K562 (cell line): ENCODE data around the gene MACF1. TPM values are rescaled to one million over a fixed set of nuclear protein-coding genes. Genes with fewer than 3 reads are reported as not detected.

Experiments used
- ETV5 ChIP-seq: sonication (generic); formaldehyde crosslinking; IDR thresholded peaks from 2 replicates; pipeline ENCODE4 v1.4.0; 2020; ENCODE audit warnings: low read depth, mild to moderate bottlenecking, missing genetic modification reagents
- FOXK2 ChIP-seq, 2 experiments: fragments of 450-650 bp; IDR thresholded peaks in 1 of 2; conservative IDR thresholded peaks in 1 of 2; 2 replicates each; pipeline ENCODE4 v1.6.1; 2016; ENCODE audit warnings: low read depth in 2 of 2, mild to moderate bottlenecking in 1 of 2
- NBN ChIP-seq: fragments of 450-650 bp; IDR thresholded peaks from 2 replicates; pipeline ENCODE4 v1.6.1; 2016; ENCODE audit warnings: low read depth, mild to moderate bottlenecking
- NCOA6 ChIP-seq: fragments of 450-650 bp; IDR thresholded peaks from 2 replicates; pipeline ENCODE4 v1.6.1; 2017; ENCODE audit warnings: mild to moderate bottlenecking
- NUFIP1 ChIP-seq: fragments of 450-650 bp; IDR thresholded peaks from 2 replicates; pipeline ENCODE4 v1.6.1; 2018; ENCODE audit not compliant: partially characterized antibody
- RCOR1 ChIP-seq, 2 experiments: IDR thresholded peaks; 2 replicates each; pipeline ENCODE4 v1.6.1; 2012; ENCODE audit warnings: low read depth in 2 of 2, low read length in 2 of 2, borderline replicate concordance in 1 of 2, improper control_type of control experiment in 1 of 2
- SAP30 ChIP-seq: fragments of 200-600 bp; sonication (generic); IDR thresholded peaks from 2 replicates; pipeline ENCODE4 v1.6.1; 2012; ENCODE audit warnings: borderline replicate concordance, low read depth, mild to moderate bottlenecking, moderate library complexity, low read length, control low read depth, inconsistent platforms; ENCODE audit not compliant: insufficient read depth, poor library complexity, severe bottlenecking
- SIN3B ChIP-seq: fragments of 450-650 bp; IDR thresholded peaks from 2 replicates; pipeline ENCODE4 v1.6.1; 2017; ENCODE audit warnings: low read depth, mild to moderate bottlenecking, moderate library complexity
- ZFX ChIP-seq: sonication (generic); formaldehyde crosslinking; IDR thresholded peaks from 2 replicates; pipeline ENCODE4 v1.8.0; 2022; ENCODE audit warnings: mild to moderate bottlenecking, missing genetic modification reagents, moderate library complexity
- polyA plus RNA-seq, 8 experiments: library from polyadenylated mRNA; depleted of rRNA in 4 of 8; stranded (reverse) in 5 of 8; unstranded in 3 of 8; fragments of >200 nt; fragmentation: Nextera tagmentation in 2 of 8; fragmentation: Illumina TruSeq in 1 of 8; extraction: Ambion mirVana in 2 of 8; extraction: Trizol in 1 of 8; gene quantifications; 2 replicates each; pipeline versions ENCODE4 v1.2.1 to v1.2.3, GENCODE V29; 2011 to 2014; ENCODE audit warnings: inconsistent platforms in 1 of 8, missing spikeins in 1 of 8
- total RNA-seq, 7 experiments: library from RNA; depleted of rRNA in 6 of 7; stranded (reverse); fragments of >200 nt in 6 of 7; fragmentation: Illumina TruSeq in 2 of 7; extraction: Trizol in 2 of 7; gene quantifications; 2 replicates each; pipeline versions ENCODE4 v1.2.1 to v1.2.3, GENCODE V29; 2011 to 2021; ENCODE audit warnings: low replicate concordance in 1 of 7
- TF ChIP-seq, protein P1 (sequence below), 2 experiments: IDR thresholded peaks; 2 replicates each; pipeline ENCODE4 v1.6.1; 2012; ENCODE audit warnings: improper control_type of control experiment in 2 of 2, low read depth in 2 of 2, low read length in 2 of 2, borderline replicate concordance in 1 of 2
- TF ChIP-seq, protein P2 (sequence below), 2 experiments: fragments of 450-650 bp in 1 of 2; sonication (generic) in 1 of 2; formaldehyde crosslinking in 1 of 2; IDR thresholded peaks in 1 of 2; conservative IDR thresholded peaks in 1 of 2; 2 replicates each; pipeline versions ENCODE4 v1.6.1 to v1.8.1; 2016 to 2023; ENCODE audit warnings: mild to moderate bottlenecking in 2 of 2, moderate library complexity in 2 of 2, inconsistent platforms in 1 of 2, missing genetic modification reagents in 1 of 2
- TF ChIP-seq, protein P3 (sequence below): fragments of 450-650 bp; IDR thresholded peaks from 2 replicates; pipeline ENCODE4 v1.6.1; 2018; ENCODE audit not compliant: partially characterized antibody
- TF ChIP-seq, protein P4 (sequence below), 2 experiments: fragments of 450-650 bp; conservative IDR thresholded peaks; 2 replicates each; pipeline ENCODE4 v1.6.1; 2017; ENCODE audit warnings: mild to moderate bottlenecking in 2 of 2, moderate library complexity in 2 of 2
- TF ChIP-seq, protein P5 (sequence below): fragments of 450-650 bp; formaldehyde crosslinking; IDR thresholded peaks from 2 replicates; pipeline ENCODE4 v1.4.0; 2020; ENCODE audit warnings: mild to moderate bottlenecking

The MACF1 gene
- total and polyA plus RNA-seq, 9 of the 15 experiments (the other 6 are each of a cell fraction or from before 2014, with no cell fraction given) = 13.2 to 232 (median 112) TPM

DNA sequence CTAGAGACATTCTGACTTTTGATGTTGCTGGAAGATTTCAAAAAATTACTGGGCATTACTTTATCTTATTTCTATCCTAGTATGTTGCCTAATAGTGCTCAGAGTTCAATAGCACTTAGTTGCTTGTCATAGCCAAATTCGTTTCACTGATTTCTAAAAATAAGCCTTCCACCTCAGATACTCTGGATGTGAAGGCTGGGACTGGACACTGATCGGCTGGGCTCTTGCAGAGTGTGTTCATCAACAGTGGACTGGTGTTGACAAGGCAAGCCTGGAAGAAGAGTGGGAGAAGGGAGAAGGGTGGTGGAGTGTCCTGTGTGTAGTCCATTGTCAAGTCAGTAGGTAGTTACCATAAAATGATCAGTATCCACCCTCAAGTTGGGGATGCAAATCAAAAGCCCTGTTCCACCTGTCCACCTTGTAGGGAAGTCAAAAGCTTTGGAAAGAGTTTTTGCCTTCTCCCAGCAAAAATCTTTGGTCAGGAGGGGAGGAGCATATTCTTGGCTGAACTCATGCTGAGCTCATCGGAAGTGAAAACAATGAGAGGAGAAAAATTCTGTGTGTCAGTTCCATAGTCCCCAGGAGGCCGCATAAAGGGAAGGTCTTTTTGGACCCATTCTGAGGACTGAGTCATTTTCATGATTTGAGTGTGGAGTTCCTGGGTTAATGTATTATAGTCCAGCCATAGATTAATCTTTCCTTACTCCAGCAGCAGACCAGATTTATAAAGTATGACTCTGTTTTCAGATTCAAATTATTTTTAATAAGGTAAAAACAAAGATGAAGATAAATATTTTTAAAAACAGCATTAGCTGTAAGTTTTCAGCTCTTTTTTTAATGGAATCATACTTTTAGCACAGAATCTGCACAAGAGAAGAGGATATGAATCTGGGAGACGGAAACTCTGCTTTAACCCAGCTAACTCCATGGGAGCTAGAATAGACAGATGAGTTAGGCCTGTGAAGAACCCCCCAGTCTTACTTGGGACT, 187.5 kb downstream of the MACF1 start (continued):
- TF ChIP-seq, protein P1, sequence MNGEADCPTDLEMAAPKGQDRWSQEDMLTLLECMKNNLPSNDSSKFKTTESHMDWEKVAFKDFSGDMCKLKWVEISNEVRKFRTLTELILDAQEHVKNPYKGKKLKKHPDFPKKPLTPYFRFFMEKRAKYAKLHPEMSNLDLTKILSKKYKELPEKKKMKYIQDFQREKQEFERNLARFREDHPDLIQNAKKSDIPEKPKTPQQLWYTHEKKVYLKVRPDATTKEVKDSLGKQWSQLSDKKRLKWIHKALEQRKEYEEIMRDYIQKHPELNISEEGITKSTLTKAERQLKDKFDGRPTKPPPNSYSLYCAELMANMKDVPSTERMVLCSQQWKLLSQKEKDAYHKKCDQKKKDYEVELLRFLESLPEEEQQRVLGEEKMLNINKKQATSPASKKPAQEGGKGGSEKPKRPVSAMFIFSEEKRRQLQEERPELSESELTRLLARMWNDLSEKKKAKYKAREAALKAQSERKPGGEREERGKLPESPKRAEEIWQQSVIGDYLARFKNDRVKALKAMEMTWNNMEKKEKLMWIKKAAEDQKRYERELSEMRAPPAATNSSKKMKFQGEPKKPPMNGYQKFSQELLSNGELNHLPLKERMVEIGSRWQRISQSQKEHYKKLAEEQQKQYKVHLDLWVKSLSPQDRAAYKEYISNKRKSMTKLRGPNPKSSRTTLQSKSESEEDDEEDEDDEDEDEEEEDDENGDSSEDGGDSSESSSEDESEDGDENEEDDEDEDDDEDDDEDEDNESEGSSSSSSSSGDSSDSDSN (IDR thresholded peaks at IDR 0.05; ENCODE audit: borderline replicate concordance in 1 of 2, low read depth in 2 of 2, low read length in 2 of 2) = peak in 1 of 2 experiments; percentile 48; a peak in 1 of 4 replicates
- TF ChIP-seq, protein P2, sequence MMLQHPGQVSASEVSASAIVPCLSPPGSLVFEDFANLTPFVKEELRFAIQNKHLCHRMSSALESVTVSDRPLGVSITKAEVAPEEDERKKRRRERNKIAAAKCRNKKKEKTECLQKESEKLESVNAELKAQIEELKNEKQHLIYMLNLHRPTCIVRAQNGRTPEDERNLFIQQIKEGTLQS (IDR thresholded peaks at IDR 0.05) = peak; percentile 92
- TF ChIP-seq, protein P2 (CRISPR knock-in tag; conservative IDR thresholded peaks at IDR 0.05) = 0 out of 2 replicates have a peak, but pooled peaks have one; percentile 18
- TF ChIP-seq, protein P3, sequence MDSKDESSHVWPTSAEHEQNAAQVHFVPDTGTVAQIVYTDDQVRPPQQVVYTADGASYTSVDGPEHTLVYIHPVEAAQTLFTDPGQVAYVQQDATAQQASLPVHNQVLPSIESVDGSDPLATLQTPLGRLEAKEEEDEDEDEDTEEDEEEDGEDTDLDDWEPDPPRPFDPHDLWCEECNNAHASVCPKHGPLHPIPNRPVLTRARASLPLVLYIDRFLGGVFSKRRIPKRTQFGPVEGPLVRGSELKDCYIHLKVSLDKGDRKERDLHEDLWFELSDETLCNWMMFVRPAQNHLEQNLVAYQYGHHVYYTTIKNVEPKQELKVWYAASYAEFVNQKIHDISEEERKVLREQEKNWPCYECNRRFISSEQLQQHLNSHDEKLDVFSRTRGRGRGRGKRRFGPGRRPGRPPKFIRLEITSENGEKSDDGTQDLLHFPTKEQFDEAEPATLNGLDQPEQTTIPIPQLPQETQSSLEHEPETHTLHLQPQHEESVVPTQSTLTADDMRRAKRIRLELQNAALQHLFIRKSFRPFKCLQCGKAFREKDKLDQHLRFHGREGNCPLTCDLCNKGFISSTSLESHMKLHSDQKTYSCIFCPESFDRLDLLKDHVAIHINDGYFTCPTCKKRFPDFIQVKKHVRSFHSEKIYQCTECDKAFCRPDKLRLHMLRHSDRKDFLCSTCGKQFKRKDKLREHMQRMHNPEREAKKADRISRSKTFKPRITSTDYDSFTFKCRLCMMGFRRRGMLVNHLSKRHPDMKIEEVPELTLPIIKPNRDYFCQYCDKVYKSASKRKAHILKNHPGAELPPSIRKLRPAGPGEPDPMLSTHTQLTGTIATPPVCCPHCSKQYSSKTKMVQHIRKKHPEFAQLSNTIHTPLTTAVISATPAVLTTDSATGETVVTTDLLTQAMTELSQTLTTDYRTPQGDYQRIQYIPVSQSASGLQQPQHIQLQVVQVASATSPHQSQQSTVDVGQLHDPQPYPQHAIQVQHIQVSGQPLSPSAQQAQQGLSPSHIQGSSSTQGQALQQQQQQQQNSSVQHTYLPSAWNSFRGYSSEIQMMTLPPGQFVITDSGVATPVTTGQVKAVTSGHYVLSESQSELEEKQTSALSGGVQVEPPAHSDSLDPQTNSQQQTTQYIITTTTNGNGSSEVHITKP = peak; percentile 44
- peak; percentile 89 for TF ChIP-seq NBN
- peak; percentile 35; the same call in 1 of the 2 replicates for TF ChIP-seq SIN3B
- TF ChIP-seq RCOR1 (IDR thresholded peaks at IDR 0.05; ENCODE audit: borderline replicate concordance in 1 of 2, low read depth in 2 of 2, low read length in 2 of 2) = peak in 1 of 2 experiments; percentile 19; a peak in 1 of 4 replicates
- TF ChIP-seq, protein P4, sequence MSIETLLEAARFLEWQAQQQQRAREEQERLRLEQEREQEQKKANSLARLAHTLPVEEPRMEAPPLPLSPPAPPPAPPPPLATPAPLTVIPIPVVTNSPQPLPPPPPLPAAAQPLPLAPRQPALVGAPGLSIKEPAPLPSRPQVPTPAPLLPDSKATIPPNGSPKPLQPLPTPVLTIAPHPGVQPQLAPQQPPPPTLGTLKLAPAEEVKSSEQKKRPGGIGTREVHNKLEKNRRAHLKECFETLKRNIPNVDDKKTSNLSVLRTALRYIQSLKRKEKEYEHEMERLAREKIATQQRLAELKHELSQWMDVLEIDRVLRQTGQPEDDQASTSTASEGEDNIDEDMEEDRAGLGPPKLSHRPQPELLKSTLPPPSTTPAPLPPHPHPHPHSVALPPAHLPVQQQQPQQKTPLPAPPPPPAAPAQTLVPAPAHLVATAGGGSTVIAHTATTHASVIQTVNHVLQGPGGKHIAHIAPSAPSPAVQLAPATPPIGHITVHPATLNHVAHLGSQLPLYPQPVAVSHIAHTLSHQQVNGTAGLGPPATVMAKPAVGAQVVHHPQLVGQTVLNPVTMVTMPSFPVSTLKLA (conservative IDR thresholded peaks at IDR 0.05) = peak; percentile 42 to 60; a peak in 3 of 4 replicates
- TF ChIP-seq ZFX = no peak
- TF ChIP-seq, protein P5, sequence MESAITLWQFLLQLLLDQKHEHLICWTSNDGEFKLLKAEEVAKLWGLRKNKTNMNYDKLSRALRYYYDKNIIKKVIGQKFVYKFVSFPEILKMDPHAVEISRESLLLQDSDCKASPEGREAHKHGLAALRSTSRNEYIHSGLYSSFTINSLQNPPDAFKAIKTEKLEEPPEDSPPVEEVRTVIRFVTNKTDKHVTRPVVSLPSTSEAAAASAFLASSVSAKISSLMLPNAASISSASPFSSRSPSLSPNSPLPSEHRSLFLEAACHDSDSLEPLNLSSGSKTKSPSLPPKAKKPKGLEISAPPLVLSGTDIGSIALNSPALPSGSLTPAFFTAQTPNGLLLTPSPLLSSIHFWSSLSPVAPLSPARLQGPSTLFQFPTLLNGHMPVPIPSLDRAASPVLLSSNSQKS (CRISPR knock-in tag) = no peak
- TF ChIP-seq NCOA6 = no peak
- peak; percentile 46 for TF ChIP-seq NUFIP1
- TF ChIP-seq SAP30 = no peak
- peak; percentile 73 to 75; a peak in 3 of 4 replicates for TF ChIP-seq FOXK2 (conservative IDR thresholded peaks at IDR 0.05 in 1 of 2, IDR thresholded peaks at IDR 0.05 in 1 of 2; ENCODE audit: low read depth in 2 of 2)
- TF ChIP-seq ETV5 (CRISPR knock-in tag) = 0 out of 2 replicates have a peak, but pooled peaks have one; percentile 53
